GM12878 (cell line): ENCODE measurements around the gene MCOLN2. TPM values are rescaled to one million over a fixed set of nuclear protein-coding genes. Genes with fewer than 3 reads are reported as not detected.

ENCODE experiments used
- ATAC-seq: fragments of 200-7000 bp; cut with Tn5 transposase; 3 replicates; pipeline ENCODE4 v1.9.1; 2020; ENCODE audit warnings: mild to moderate bottlenecking, moderate library complexity
- BruUV-seq: library from RNA; stranded (reverse); fragments of 400-500 nt; replicated peaks from 2 replicates; lab custom pipeline; 2021; lab: Mats Ljungman, UMichigan
- CTCF ChIA-PET: fragments of 300-600 bp; sonication (Branson Sonifier 250); formaldehyde crosslinking; extraction: SDS; loops from one replicate; lab custom pipeline; 2021; ENCODE audit warnings: inconsistent platforms; lab: Yijun Ruan, JAX
- POLR2A ChIA-PET: fragments of 350-600 bp; formaldehyde crosslinking; extraction: SDS; loops from one replicate; lab custom pipeline; 2021; ENCODE audit warnings: inconsistent platforms; lab: Charles Lee
- RAD21 ChIA-PET: fragments of 300-600 bp; sonication (Branson Sonifier 250); formaldehyde crosslinking; loops from one replicate; lab custom pipeline; 2023; ENCODE audit warnings: antibody characterized with exemption; ENCODE audit not compliant: unreplicated experiment; lab: Charles Lee
- SMC1A ChIA-PET: fragments of 300-600 bp; sonication (Branson Sonifier 250); formaldehyde crosslinking; loops from one replicate; lab custom pipeline; 2023; ENCODE audit not compliant: unreplicated experiment, uncharacterized antibody; lab: Charles Lee
- DNase-seq: peaks from one replicate; pipeline ENCODE4 v3.0.0-alpha.2; 2011; ENCODE audit warnings: low read depth, low spot score
- FAIRE-seq: peaks from 3 replicates; lab custom pipeline; 2011; peaks lifted over from hg19 to GRCh38; lab: Jason Lieb, UNC
- H2AFZ ChIP-seq: 2 replicates; pipeline ENCODE4 v1.6.0; 2011; ENCODE audit warnings: low read depth, low read length, control low read depth; ENCODE audit not compliant: control insufficient read depth
- H3K27ac ChIP-seq: 2 replicates; pipeline ENCODE4 v1.5.1; 2011; ENCODE audit warnings: control low read depth; ENCODE audit not compliant: control insufficient read depth, insufficient read depth
- H3K27me3 ChIP-seq, 2 experiments: replicated peaks in 1 of 2; 2 replicates each; pipeline versions ENCODE4 v1.6.0 to v1.6.1; 2011; ENCODE audit warnings: low read length in 1 of 2; ENCODE audit not compliant: control insufficient read depth in 2 of 2, insufficient read depth in 2 of 2
- H3K36me3 ChIP-seq, 2 experiments: 2 replicates each; pipeline ENCODE4 v1.5.1; 2011; ENCODE audit warnings: low read length in 1 of 2; ENCODE audit not compliant: control insufficient read depth in 2 of 2, insufficient read depth in 2 of 2
- H3K4me1 ChIP-seq: 2 replicates; pipeline ENCODE4 v1.6.1; 2011; ENCODE audit warnings: mild to moderate bottlenecking, low read length, moderate library complexity, mixed read lengths; ENCODE audit not compliant: control insufficient read depth, insufficient read depth
- H3K4me2 ChIP-seq: 2 replicates; pipeline ENCODE4 v1.6.0; 2011; ENCODE audit warnings: control low read depth; ENCODE audit not compliant: control insufficient read depth, insufficient read depth
- H3K4me3 ChIP-seq: fragments of 200-600 bp; sonication (generic); 2 replicates; pipeline ENCODE4 v1.5.1; 2016
- H3K79me2 ChIP-seq: 2 replicates; pipeline ENCODE4 v1.6.0; 2011; ENCODE audit warnings: low read length; ENCODE audit not compliant: control insufficient read depth, insufficient read depth
- H3K9ac ChIP-seq: 2 replicates; pipeline ENCODE4 v1.8.0; 2011; ENCODE audit warnings: low read length, control low read depth, mixed read lengths; ENCODE audit not compliant: control insufficient read depth, insufficient read depth
- H3K9me3 ChIP-seq: replicated peaks from 3 replicates; pipeline ENCODE4 v1.5.1; 2011; ENCODE audit warnings: mild to moderate bottlenecking, low read length; ENCODE audit not compliant: control insufficient read depth, insufficient read depth
- H4K20me1 ChIP-seq: 2 replicates; pipeline ENCODE4 v1.6.0; 2011; ENCODE audit not compliant: control insufficient read depth, insufficient read depth
- FOXM1 ChIP-seq: IDR thresholded peaks from 2 replicates; pipeline ENCODE4 v1.6.1; 2012; ENCODE audit warnings: low read depth, mild to moderate bottlenecking, inconsistent platforms, low read length, moderate library complexity
- HDAC2 ChIP-seq: fragments of 200-600 bp; sonication (generic); IDR thresholded peaks from 2 replicates; pipeline ENCODE4 v1.6.1; 2017
- IKZF2 ChIP-seq, 2 experiments: fragments of 450-650 bp; IDR thresholded peaks; 2 replicates each; pipeline ENCODE4 v1.6.1; 2017; ENCODE audit warnings: mild to moderate bottlenecking in 2 of 2, moderate library complexity in 2 of 2
- NR2C2 ChIP-seq: IDR thresholded peaks from 2 replicates; pipeline ENCODE4 v1.6.1; 2011; ENCODE audit warnings: borderline replicate concordance, low read depth; ENCODE audit not compliant: control insufficient read depth, insufficient read length
- NR2F1 ChIP-seq: fragments of 450-650 bp; conservative IDR thresholded peaks from 2 replicates; pipeline ENCODE4 v1.6.1; 2017; ENCODE audit warnings: mild to moderate bottlenecking
- RB1 ChIP-seq: fragments of 450-650 bp; formaldehyde crosslinking; IDR thresholded peaks from 2 replicates; pipeline ENCODE4 v1.6.1; 2017; ENCODE audit warnings: mild to moderate bottlenecking, borderline replicate concordance
- SMAD5 ChIP-seq: IDR thresholded peaks from 2 replicates; pipeline ENCODE4 v1.6.1; 2016; ENCODE audit warnings: antibody characterized with exemption, low read depth
- SPI1 ChIP-seq: IDR thresholded peaks from 2 replicates; pipeline ENCODE4 v1.6.1; 2011; ENCODE audit warnings: low read depth, mild to moderate bottlenecking, low read length, moderate library complexity, borderline replicate concordance; ENCODE audit not compliant: insufficient read depth
- SREBF2 ChIP-seq: IDR thresholded peaks from 2 replicates; pipeline ENCODE4 v1.6.1; 2012; ENCODE audit warnings: mild to moderate bottlenecking, low read length
- STAT1 ChIP-seq: fragments of 450-650 bp; conservative IDR thresholded peaks from 2 replicates; pipeline ENCODE4 v1.6.1; 2014; ENCODE audit warnings: antibody characterized with exemption, mild to moderate bottlenecking
- TCF3 ChIP-seq: IDR thresholded peaks from 2 replicates; pipeline ENCODE4 v1.6.1; 2012; ENCODE audit warnings: low read depth, mild to moderate bottlenecking, low read length, borderline replicate concordance; ENCODE audit not compliant: insufficient read depth
- ZNF217 ChIP-seq: fragments of 450-650 bp; IDR thresholded peaks from 2 replicates; pipeline ENCODE4 v1.6.1; 2017; ENCODE audit warnings: antibody characterized with exemption, mild to moderate bottlenecking
- ZZZ3 ChIP-seq: IDR thresholded peaks from 2 replicates; pipeline ENCODE4 v1.6.1; 2011; ENCODE audit warnings: low read depth; ENCODE audit not compliant: control insufficient read depth, insufficient read length
- WGBS: methylation state at CpG from one replicate; pipeline ENCODE4 v1.1.6; 2016; ENCODE audit warnings: low lambda C conversion rate; ENCODE audit not compliant: insufficient replicate concordance, insufficient coverage; ENCODE audit errors: missing lambda C conversion rate; 5-methylcytosine and 5-hydroxymethylcytosine counted together
- in situ Hi-C: fragments of 300-500 bp; cut with MboI; formaldehyde crosslinking; loops from 9 replicates; pipeline ENCODE4 v1.14.3; 2018; ENCODE audit warnings: mixed read lengths
- intact Hi-C: fragments of 100-400 bp; cut with micrococcal nuclease; formaldehyde crosslinking; loops from one replicate; pipeline ENCODE4 v1.14.2; 2022; ENCODE audit not compliant: unreplicated experiment
- polyA plus RNA-seq, 11 experiments: library from polyadenylated mRNA; depleted of rRNA in 4 of 11; unstranded in 6 of 11; stranded (reverse) in 5 of 11; fragments of >200 nt; fragmentation: Nextera tagmentation in 4 of 11; fragmentation: Illumina TruSeq in 1 of 11; extraction: Ambion mirVana in 4 of 11; extraction: Trizol in 1 of 11; gene quantifications; 1 replicate in 1 of 11; 2 replicates in 10 of 11; pipeline versions ENCODE4 v1.2.1 to v1.2.3, GENCODE V29; 2011 to 2016; ENCODE audit warnings: inconsistent platforms in 2 of 11, missing spikeins in 2 of 11, low read depth in 1 of 11
- total RNA-seq, 4 experiments: library from RNA; depleted of rRNA in 3 of 4; stranded (reverse); fragments of >200 nt in 3 of 4; fragmentation: Illumina TruSeq in 1 of 4; extraction: Trizol in 1 of 4; gene quantifications; 2 replicates each; pipeline versions ENCODE4 v1.2.1 to v1.2.3, GENCODE V29; 2013 to 2021
- TF ChIP-seq, protein P1 (sequence below): IDR thresholded peaks from 2 replicates; pipeline ENCODE4 v1.6.1; 2011; ENCODE audit warnings: mild to moderate bottlenecking, low read depth, low read length, moderate library complexity; ENCODE audit not compliant: insufficient replicate concordance
- TF ChIP-seq, protein P2 (sequence below): IDR thresholded peaks from 2 replicates; pipeline ENCODE4 v1.6.1; 2011; ENCODE audit warnings: low read depth, mild to moderate bottlenecking, low read length, moderate library complexity, borderline replicate concordance; ENCODE audit errors: extremely low read depth
- TF ChIP-seq, protein P3 (sequence below): IDR thresholded peaks from 2 replicates; pipeline ENCODE4 v1.6.1; 2012; ENCODE audit warnings: low read length, inconsistent platforms

MCOLN2 gene
- total and polyA plus RNA-seq, 10 of the 15 experiments (the other 5 are each of a cell fraction or from before 2014, with no cell fraction given) = 25.9 to 233 (median 109) TPM

DNA sequence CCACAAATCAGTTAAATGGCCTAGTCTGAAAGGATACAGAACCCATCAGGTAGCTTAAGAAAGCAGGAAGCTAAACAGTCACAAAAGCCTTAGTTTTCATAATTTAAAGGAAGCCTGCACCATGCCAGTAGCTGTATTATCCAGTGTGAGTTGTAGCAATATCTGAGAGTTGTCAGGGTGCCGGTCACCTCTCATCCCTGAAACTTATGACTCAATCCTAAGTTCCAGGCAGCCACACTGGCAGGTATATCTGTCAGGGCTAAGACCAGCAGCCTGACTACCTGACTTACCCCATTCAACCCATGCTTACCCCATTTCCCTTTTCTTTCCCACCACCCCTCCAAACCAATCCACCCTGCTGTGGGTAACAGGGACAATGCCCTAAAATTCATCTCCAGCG lies 66.1 kb downstream of the MCOLN2 start:
- no peak overlapping the region for H3K4me2 ChIP-seq
- ChIA-PET RAD21 (no interaction called here), SMC1A (interaction anchor here (1.2 to 2.5 kb wide), 2 partner anchors 97 to 107 kb away, joined by 3 to 6 read pairs; no protein-coding TSS in a partner anchor), POLR2A (no interaction called here), CTCF (interaction anchor here (1.3 kb wide), 1 partner anchor 324 kb away, joined by 4 read pairs; no protein-coding TSS in a partner anchor)
- no peak for DNase-seq
- no peak overlapping the region for H2AFZ ChIP-seq
- no peak for FAIRE-seq
- H3K27ac ChIP-seq = no peak overlapping the region
- peaks cover 5 to 27% of the 10 kb centered on the region in 2 experiments for H3K36me3 ChIP-seq
- no TSS peak for BruUV-seq
- in situ Hi-C loops (no loop called here), intact Hi-C loops (loop anchor here (10.0 kb wide), 2 partner anchors 306 to 996 kb away; no protein-coding TSS in a partner anchor)
- no peak overlapping the region for H3K4me3 ChIP-seq
- H3K9ac ChIP-seq = no peak overlapping the region
- no peaks in the 10 kb centered on the region; the same call in 1 of the 2 replicates for H3K79me2 ChIP-seq
- H3K27me3 ChIP-seq = no peaks in the 10 kb centered on the region
- no peaks in the 10 kb centered on the region for H3K4me1 ChIP-seq
- WGBS = 94% methylated on average over 2 of the region's 2 CpGs
- no peak; the same call in 2 of the 3 replicates for ATAC-seq
- TF ChIP-seq HDAC2 (no peak), NR2F1 (no peak), SPI1 (no peak), SREBF2 (no peak), ZNF217 (no peak), STAT1 (no peak), ZZZ3 (no peak), RB1 (no peak), FOXM1 (no peak), SMAD5 (no peak), NR2C2 (no peak), IKZF2 (IDR thresholded peaks at IDR 0.05) (no peak), TCF3 (no peak)
- TF ChIP-seq, protein P1, sequence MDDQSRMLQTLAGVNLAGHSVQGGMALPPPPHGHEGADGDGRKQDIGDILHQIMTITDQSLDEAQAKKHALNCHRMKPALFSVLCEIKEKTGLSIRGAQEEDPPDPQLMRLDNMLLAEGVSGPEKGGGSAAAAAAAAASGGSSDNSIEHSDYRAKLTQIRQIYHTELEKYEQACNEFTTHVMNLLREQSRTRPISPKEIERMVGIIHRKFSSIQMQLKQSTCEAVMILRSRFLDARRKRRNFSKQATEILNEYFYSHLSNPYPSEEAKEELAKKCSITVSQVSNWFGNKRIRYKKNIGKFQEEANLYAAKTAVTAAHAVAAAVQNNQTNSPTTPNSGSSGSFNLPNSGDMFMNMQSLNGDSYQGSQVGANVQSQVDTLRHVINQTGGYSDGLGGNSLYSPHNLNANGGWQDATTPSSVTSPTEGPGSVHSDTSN = no peak
- TF ChIP-seq, protein P2, sequence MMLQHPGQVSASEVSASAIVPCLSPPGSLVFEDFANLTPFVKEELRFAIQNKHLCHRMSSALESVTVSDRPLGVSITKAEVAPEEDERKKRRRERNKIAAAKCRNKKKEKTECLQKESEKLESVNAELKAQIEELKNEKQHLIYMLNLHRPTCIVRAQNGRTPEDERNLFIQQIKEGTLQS = no peak
- TF ChIP-seq, protein P3, sequence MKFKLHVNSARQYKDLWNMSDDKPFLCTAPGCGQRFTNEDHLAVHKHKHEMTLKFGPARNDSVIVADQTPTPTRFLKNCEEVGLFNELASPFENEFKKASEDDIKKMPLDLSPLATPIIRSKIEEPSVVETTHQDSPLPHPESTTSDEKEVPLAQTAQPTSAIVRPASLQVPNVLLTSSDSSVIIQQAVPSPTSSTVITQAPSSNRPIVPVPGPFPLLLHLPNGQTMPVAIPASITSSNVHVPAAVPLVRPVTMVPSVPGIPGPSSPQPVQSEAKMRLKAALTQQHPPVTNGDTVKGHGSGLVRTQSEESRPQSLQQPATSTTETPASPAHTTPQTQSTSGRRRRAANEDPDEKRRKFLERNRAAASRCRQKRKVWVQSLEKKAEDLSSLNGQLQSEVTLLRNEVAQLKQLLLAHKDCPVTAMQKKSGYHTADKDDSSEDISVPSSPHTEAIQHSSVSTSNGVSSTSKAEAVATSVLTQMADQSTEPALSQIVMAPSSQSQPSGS = no peak
- no peaks in the 10 kb centered on the region for H3K9me3 ChIP-seq
- H4K20me1 ChIP-seq = no peaks in the 10 kb centered on the region
